Mucosa of descending colon (tissue), 3 donors: ENCODE measurements around the gene PTCSC3. TPM values are rescaled to one million over a fixed set of nuclear protein-coding genes. Genes with fewer than 3 reads are reported as not detected.

Experiments used
- ATAC-seq: fragments of 200-7000 bp; cut with Tn5 transposase; one replicate; pipeline ENCODE4 v1.9.1; 2020; ENCODE audit warnings: mild to moderate bottlenecking, moderate library complexity
- DNase-seq, 3 donors: peaks; one replicate each; pipeline ENCODE4 v3.0.0-alpha.2; 2020
- H3K36me3 ChIP-seq: fragments of 200-600 bp; one replicate; pipeline ENCODE4 v1.8.0; 2021; ENCODE audit warnings: low read depth, mild to moderate bottlenecking
- H3K4me1 ChIP-seq: fragments of 200-600 bp; one replicate; pipeline ENCODE4 v1.8.0; 2021; ENCODE audit warnings: low read depth, mild to moderate bottlenecking
- H3K4me3 ChIP-seq: fragments of 200-600 bp; one replicate; pipeline ENCODE4 v1.8.0; 2021; ENCODE audit warnings: mild to moderate bottlenecking
- H3K9me3 ChIP-seq: fragments of 200-600 bp; one replicate; pipeline ENCODE4 v1.8.0; 2021; ENCODE audit warnings: mild to moderate bottlenecking
- CTCF ChIP-seq: fragments of 200-600 bp; IDR thresholded peaks from one replicate; pipeline ENCODE4 v1.8.0; 2022; ENCODE audit warnings: antibody characterized with exemption, mild to moderate bottlenecking
- intact Hi-C, 2 donors: fragments of 100-400 bp; cut with DNase I in 1 of 2; cut with micrococcal nuclease in 1 of 2; formaldehyde crosslinking; loops; one replicate each; pipeline versions ENCODE4 v1.11.0 to v1.11.1; 2022; cut with DNase I, micrococcal nuclease
- total RNA-seq, 3 donors: library from RNA; stranded (reverse); fragmentation: NEBNext Ultra II Directional in 2 of 3; extraction: Animal tissue kit (Norgen Biotek cat#: 25700) in 2 of 3; gene quantifications; one replicate each; pipeline versions ENCODE4 v1.2.1 to v1.2.4, GENCODE V29; 2021 to 2023
- donor health status: DM: no; HTN: no; CAD: no; lungs with moderate emphysema.
- donor health status: DM: no; HTN: no; CAD: no.
- donor health status: DM: no; HTN: yes; CAD: no.

Gene PTCSC3
- total RNA-seq, 3 donors from 2014 or later, result not detected

DNA sequence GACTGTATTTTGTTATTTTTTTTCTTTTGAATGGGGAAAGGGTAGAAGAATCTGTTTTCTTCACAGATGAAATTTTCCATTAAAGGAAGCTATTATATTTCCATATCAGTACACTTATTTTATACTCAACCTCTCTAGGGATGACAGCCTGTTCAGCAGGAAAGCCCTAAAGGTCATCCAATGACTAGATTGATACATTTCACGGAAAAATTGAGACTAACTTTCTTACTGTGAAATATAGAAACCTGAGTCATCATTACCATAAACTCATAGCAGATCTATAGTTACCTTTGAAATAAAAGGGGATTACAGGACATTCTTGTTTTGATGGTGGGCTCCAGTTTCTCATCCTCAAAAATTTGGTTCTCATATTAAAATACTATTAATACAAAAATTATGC lies 36.1 kb upstream of the PTCSC3 start:
- DNase-seq, result no peak
- intact Hi-C loops, result no loop called here

DNA sequence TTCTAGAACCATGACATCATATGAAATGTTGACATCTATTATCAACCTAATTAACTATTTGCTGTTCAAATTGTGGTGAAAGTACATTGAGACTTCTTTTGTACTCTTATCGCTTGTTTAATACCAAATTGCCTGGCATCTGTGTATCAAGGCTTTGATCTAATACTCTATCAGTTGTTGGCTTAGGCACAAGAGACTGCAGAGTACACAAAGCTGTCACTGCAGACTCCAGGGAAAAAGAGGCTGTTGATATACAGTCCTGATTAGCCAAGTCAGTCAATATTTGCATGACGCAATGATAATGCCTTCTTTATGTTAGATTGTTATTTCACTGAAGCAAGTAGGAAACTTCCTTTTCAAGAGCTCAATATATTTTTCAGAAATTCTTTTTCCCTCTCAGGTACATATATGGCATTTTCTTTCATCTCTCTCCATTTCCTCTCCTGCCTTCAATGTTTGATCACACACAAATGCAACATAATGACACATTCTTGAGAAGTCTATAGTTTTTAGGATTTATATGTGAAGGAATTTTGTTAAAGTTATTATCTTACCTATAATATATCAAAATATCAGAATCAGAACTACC lies 32.3 kb upstream of the PTCSC3 start:
- ATAC-seq (peak; percentile 94), DNase-seq (no peak)
- no peak for TF ChIP-seq CTCF
- Histone ChIP-seq H3K4me1 (no peaks in the 10 kb centered on the region), H3K36me3 (no peaks in the 10 kb centered on the region), H3K4me3 (no peak overlapping the region), H3K9me3 (no peaks in the 10 kb centered on the region)
- intact Hi-C loops, result loop anchor here in 1 of 2 donors (10.0 kb wide), 1 partner anchor 166 kb away; no protein-coding TSS in a partner anchor

More for the DNA sequence above, 36.1 kb upstream of the PTCSC3 start:
- Histone ChIP-seq H3K36me3 (no peaks in the 10 kb centered on the region), H3K9me3 (no peaks in the 10 kb centered on the region), H3K4me3 (no peak overlapping the region), H3K4me1 (no peaks in the 10 kb centered on the region)
- no peak for ATAC-seq
- no peak for TF ChIP-seq CTCF

GRCh38 chr14:36207500-36207899 lies 31.0 kb upstream of the PTCSC3 start:
- peak; percentile 74 for ATAC-seq
- H3K36me3 ChIP-seq, result no peaks in the 10 kb centered on the region
- no peaks in the 10 kb centered on the region for H3K9me3 ChIP-seq
- H3K4me1 ChIP-seq, result no peaks in the 10 kb centered on the region
- DNase-seq, result no peak
- TF ChIP-seq CTCF, result peak; percentile 11
- intact Hi-C loops, result loop anchor here in 1 of 2 donors (10.0 kb wide), 1 partner anchor 167 kb away; no protein-coding TSS in a partner anchor
- no peak overlapping the region for H3K4me3 ChIP-seq

- intact Hi-C loops, result loop anchor here in 1 of 2 donors (10.0 kb wide), 1 partner anchor 170 kb away; no protein-coding TSS in a partner anchor
- no peak overlapping the region for H3K4me3 ChIP-seq
- H3K4me1 ChIP-seq, result no peaks in the 10 kb centered on the region
- DNase-seq (no peak), ATAC-seq (no peak)
- no peaks in the 10 kb centered on the region for H3K36me3 ChIP-seq
- no peaks in the 10 kb centered on the region for H3K9me3 ChIP-seq
- no peak for TF ChIP-seq CTCF
Observed at GRCh38 chr14:36204461-36205073, 28.0 kb upstream of the PTCSC3 start.

GRCh38 chr14:36198378-36198777 lies 21.9 kb upstream of the PTCSC3 start:
- intact Hi-C loops, result no loop called here
- H3K9me3 ChIP-seq, result no peaks in the 10 kb centered on the region
- TF ChIP-seq CTCF, result no peak
- no peaks in the 10 kb centered on the region for H3K4me1 ChIP-seq
- no peak for DNase-seq
- no peak overlapping the region for H3K4me3 ChIP-seq
- no peak for ATAC-seq
- no peaks in the 10 kb centered on the region for H3K36me3 ChIP-seq
